CD4-positive, alpha-beta T cell treated with Interleukin-15 for 1 hour (primary cell): ENCODE data around the gene FCAMR.

Experiments used
- DNase-seq: peaks from one replicate; pipeline ENCODE4 v3.0.0-alpha.2; 2020

Gene FCAMR

DNA sequence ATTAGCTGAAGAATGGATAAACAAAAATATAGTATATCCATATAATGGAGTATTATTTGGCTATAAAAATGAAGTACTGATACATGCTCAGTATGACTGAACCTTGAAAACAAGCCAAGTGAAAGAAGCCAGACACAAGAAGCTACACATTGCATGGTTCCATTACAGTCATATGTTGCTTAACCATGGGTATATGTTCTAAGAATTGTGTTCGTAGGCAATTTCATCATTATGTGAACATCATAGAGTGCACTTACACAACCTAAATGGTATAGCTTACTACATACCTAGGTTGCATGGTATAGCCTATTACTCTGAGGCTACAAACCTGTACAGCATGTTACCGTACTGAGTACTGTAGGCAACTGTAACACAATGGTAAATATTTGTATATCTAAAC, 28.6 kb upstream of the FCAMR start:
- DNase-seq = no peak

DNA sequence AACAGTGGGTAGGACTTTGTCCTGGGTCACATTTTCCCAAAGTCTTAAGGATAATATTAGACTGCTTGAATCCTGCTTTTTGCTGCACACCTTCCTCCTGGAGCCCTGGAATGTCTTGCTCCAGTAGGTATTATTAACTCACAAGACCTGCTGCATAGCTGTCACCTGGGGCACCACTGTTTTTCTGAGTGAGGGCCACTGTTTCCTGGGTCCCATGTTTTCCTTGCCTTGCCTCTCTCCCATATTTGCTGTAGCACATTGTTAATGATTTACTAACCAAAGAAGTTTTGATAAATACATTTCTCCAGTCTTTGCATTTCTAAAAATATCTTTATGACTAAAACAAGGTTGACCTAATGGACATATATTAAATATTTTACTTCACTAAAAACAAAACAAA, 22.5 kb upstream of the FCAMR start:
- DNase-seq = no peak

DNA sequence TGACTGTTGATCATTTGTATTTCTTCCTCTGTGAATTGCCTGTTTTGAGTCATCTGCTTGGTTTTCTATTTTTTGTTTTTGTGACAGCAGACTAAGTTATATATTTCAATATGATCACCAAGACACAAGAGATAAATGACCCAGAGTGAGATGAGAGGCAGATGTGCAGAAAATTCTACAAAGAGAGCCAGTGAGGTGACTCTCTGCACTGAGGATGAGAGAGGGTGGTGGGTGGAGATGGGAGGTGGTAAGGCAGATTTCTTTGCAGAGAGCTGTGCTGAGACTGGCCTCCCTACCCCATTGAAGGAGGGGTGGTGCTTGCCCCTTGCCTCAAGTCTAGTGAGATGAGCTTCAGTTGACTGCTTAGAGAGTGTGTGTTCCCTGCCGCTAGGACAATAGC, 17.6 kb upstream of the FCAMR start:
- DNase-seq = no peak

DNA sequence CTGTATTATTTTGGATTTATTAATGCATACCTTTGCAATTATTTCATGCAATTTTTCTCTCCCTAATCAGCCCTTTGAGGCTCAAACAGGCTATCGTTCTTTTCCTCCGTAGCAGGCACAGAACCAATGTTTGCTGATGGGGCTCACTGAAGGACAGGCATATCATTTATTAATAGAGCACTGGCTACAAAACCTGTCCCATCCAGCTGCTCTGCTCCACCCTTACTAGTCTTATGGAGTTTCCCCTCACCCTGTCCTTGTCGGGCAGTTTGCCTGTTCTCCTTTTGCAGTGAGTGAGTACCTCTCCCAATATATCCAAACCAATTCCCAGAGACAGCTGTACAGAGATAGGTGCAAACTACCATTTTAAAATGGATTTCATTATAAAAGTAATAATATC, 16.6 kb upstream of the FCAMR start:
- DNase-seq = no peak

DNA sequence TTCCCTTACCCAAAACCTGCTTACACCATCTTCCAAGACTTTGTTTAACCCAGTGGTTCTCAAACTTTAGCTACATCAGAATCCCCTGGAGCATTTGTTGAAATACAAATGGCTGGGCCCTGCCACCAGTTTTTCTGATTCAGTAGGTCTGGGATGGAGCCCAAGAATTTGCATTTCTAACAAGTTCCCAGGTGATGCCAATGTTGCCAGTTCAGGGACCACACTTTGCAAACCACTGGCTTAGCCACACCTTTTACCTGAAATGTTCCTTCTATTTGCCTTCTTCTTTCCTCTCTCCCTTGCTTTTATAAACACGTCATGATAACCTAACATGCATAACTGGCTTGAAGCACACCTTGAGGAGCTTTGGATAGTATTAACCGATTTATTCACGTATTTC, 16.1 kb upstream of the FCAMR start:
- DNase-seq = no peak

DNA sequence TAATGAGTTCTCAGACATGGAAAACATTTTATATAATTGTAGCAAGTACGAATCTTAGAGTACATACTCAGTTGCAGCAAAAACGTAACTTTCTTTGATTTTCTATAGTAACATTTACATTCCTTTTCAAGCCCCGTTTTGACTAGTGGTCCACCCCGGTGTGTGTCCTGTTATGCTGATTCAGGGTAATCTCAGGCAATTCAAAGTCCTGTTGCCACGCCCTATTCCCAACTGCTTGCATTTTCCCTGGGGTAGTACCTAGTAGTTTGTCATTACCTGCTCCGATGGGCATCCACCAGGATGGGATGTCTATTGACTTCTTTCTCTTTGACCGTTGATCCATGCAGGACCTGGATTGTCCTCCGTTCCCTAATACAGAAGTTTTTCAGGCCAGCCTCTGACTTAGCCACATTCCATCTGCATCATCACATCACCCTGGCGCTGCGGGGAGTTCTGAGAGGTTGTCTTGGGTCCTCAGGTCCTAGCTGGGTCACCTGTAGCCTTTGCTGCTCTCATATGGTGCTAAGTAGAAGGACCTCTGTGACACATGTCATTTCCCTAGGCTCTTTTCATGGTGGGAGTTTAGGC, 15.0 kb upstream of the FCAMR start:
- DNase-seq = no peak

DNA sequence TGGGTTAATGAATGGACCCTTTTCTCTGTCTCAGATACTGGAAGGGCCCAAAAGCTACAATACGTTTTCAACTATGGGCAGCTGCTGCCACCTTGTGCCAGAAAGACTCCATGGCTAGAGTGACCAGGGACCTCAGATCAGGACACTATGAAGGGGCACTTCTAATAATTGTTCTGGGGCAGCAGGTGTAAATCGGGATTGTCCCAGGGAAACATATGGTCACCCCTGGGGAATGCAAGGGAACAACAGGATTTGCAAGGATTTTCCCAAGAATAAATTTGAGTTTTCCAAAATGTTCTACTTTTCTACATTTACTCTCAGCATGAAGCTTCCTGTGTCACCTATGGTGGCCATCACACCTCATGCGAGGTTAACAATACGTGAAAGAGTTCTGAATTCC, 12.0 kb upstream of the FCAMR start:
- DNase-seq = peak; percentile 65

DNA sequence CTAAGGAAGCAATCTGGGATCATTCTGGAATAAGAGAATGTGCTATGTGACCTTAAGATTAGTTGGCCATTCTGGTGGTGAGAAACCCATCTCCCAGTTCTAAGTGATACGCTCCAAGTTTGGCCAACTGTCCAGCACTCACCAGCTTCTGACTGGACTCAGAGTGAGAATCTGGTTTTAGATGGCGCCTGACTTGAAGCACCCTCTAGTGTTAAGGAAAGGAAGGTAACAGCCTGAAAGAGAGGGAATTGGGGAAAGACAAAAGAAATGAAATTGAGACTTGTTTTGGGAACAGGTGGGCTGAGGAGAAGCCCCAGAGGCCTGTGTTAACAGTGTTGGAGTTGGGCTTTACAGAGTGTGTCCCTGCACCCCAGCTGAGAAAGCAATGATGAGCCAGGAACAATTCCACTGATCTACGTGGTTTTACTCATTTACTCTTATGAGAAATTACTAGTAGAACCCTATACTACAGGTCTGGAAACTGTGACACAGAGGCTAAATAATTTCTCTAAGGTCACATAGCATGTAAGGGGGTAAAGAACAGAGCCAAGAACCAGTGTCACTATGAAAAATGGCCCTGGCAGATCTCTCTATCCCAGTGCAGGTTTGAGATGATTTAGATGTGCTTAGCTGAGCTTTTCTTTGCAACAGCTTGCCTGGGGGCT, 9.3 kb upstream of the FCAMR start:
- DNase-seq = no peak

DNA sequence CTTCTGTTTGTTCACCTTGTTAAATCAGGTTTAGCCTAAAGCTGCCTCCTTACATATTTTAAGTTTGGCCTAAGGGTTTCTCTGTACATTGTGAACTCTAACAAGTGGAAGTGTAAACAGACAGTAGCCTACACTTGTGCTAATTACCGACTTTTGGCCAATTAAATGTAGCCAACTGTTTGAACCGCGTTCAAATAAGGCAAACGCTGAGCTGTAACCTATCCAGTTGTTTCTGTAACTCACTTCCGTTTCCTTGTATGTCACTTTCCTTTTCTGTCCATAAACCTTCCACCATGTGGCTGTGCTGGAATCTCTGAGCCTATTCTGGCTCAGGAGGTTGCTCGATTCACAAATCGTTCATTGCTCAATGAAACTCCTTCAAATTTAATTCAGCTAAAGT, 8.0 kb upstream of the FCAMR start:
- no peak for DNase-seq

DNA sequence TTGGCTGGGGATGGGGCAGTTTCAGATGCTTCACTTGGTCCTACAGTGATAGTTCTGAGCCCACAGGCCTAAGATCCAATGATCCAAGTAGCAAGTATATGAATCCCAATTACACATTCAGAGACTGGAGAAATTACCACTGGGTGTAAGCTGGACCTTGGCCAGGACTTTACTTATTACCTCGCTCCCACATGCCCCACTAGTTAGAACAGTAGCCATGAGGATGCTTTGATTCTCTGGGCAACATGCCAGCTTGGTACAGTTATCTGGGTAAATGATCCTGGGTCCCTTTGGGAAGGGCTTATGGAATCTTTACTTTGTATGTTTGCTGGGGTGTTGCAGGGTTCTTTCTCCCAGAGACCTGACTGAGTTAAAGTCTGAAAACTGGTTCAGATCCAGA, 5.0 kb upstream of the FCAMR start:
- DNase-seq = no peak

DNA sequence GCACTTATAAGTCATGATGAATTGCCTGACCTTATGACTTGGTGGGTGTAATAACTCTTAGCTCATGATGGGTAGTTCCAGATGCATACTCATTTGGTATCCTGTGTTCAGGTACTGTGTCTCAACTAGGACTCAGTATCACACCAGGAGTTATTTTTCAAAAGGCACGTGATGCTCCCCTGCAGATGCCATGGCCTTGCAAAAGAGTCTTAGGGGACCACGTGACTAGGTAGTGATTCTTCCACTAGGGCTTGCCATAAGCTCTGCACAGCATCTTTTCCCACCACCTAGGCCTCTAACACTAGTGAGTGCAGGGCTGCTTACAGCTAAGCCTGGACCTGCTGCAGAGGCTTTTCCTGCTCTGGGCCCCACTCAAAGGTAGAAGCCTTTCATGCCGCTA, 3.9 kb upstream of the FCAMR start:
- DNase-seq = no peak

DNA sequence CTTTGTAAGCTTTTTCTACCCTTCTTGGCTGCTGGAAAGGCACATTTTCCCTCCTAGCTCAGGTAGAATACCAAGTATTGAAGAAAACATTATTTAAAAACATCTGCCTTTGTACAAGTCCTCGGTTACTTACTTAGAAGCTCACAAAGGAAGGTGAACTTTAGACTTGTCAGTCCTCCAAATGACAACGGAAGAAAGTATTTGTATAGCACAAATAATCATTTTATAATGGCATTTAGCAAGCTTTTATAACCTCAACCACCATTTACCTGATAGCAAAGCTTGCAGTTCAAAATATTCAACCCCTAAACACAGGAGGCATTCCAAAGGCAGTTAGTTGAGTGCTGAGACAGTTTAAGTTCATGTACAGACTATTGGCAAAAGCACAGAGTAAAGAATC, 2.5 kb upstream of the FCAMR start:
- DNase-seq = no peak

DNA sequence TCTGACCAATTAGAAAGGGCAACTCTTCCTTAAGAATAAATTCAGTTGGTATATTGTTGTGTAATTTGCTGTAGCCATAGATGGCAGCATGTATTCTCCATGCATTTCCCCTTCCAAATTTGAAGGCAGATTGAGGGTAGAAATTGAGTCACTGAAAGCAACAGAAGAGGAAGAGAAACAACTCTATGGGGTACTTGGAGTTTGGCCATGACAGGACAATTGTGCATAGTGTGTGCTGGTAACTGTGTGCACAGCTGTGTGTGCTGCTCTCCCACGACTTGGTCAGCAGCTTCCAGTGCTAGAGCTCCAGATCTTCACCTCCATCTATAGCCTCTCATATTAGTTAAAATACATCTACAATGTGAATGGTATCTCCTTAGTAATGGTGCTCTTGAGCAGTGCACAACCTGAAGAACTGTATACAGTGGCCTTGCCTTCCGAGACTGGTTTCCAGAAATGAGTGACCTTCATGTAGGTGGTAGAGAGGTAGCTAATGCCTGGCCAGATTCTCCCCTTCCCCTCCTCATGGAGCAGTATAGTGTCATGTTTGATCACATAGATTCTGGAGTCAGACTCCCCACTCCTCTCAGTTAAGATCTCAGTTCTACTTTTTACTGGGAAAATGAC, 882 bp upstream of the FCAMR start:
- DNase-seq = no peak

DNA sequence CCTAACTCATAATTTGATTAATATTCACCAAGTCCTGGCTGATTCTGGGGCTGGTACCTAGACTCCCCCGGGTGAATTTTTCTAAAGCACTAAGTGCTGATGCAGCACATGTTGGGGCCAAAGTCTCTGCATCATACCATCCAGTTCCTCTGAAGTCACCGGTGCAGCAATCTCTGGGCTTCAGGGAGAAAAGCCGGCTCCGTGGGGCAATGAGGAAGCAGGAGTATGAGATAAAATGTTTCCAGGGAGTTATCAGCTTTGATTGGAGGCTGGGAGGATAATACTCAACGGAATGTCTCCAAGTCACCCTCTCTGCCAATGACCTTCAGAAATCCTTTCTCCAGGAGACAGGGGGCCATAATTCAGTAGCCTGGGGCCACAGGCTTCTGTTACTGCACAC, 1.2 kb downstream of the FCAMR start:
- DNase-seq = no peak

DNA sequence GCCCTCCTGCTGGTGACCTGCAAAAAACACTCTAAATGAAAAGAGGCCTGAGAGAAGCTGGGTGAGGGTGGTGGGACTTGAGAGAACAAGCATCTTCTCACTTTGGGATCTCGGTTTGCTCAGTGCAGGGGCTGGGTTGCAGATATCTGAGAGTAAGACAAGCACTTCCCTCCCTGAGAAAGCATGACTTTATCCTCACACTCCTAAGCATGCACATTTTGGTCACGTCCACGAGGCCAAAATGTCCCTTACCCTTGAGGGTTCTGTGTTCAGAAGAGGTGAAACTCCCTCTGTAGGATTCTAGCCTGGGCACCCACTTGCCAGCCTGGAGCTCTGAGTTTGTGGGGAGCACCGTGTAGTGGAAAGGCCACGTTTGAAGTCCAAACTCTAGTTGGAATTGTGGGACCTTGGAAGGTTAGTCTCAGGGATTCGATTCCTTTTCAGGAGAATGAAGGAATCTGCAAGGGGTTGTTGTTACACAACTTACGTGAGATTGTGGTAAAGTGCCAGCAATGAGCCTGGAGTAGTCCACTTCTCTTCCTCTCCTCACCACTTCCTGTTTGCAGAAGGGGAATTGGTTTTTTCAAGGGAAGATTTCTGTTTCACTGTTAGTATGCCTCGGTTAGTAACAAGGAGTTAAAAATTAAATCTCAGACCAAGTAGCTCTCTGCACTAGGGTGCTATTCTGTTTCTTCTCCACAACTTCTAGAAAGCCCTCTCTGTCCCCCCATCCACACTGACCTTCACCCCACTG, 3.0 kb downstream of the FCAMR start:
- no peak for DNase-seq

DNA sequence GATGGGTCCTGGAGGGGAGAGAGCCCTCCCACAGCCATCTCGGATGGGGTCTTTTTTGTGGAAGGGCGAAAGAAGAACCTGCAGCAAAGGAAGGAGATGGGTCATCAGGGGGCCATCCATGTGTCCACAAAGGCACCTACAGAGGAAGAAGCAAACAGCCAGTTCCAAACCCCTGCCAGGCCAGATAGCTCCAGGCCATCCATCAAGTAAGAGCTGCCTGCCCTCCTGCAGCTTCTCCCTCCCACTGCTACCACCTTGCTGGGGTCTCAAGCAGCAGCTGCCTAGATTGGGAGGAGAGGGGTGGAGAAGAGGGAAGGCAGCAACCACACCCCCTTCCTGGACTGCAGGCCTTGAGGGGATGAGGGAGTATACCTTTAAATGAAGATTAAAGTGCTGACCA, 4.5 kb downstream of the FCAMR start:
- DNase-seq = no peak

DNA sequence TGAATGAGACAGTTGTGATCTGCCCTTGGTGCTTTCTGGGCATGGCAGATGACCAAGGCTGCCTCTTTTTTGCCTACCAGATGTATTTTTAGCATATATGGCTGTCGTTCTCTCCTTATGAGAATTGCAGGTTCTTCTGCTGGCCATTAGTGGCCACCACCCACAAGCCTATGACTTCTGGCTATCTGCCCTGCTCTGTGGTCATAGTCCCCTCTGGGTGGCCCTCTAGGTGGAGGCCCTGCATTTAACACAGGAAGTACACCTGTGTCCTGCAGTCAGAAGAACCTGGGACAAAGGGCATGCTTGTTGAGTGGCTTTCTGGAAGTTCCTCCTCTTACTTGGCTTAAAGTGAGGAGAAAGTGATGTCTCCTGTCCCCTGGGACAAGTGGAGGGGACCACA, 6.5 kb downstream of the FCAMR start:
- no peak for DNase-seq

DNA sequence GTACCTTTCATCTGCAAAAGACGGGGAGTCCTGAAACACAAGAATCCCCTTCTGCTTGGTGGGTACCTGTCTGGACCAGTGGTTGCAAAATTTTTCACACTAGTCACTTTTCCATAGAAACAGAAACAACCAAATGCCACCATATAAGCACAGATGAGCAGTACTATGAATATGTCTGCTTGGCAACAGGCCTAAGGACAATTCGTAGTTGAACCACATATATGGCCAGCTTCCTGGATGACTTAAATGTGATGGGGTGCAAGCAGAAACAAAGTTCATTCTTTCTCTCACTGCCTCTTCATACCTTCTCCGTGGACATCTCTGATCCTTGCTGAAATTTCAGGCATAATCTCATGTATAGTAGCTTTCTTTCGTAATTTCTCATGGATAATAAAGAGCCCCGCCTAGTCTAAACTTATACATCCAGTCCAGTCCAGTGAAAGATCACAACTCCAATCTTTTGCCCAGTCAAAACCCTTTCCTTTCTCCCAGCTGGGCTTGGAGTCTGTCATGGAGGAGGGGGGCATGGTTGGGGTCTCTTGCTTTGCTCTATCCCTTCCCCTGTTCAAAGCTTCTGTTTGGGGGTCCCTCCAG, 7.0 kb downstream of the FCAMR start:
- DNase-seq = no peak

DNA sequence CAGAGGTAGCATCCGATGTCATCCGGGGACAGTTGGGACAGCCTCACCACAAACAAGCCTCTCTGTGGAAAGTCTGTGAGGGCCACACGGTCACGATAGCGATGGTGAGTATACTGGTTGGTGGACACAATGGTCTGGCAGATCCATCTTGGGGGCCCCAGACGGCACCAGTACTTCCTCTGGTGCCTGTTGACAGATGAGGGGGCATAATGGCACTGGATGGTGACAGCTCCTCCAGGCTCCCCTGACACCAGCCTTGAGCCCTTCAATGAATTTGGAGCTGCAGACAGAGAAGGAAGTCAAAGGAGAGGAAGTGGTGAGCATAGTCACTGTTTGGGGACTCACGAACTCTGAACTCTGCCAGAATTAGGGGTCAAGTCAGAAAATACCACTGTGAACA, 8.0 kb downstream of the FCAMR start:
- DNase-seq = no peak

DNA sequence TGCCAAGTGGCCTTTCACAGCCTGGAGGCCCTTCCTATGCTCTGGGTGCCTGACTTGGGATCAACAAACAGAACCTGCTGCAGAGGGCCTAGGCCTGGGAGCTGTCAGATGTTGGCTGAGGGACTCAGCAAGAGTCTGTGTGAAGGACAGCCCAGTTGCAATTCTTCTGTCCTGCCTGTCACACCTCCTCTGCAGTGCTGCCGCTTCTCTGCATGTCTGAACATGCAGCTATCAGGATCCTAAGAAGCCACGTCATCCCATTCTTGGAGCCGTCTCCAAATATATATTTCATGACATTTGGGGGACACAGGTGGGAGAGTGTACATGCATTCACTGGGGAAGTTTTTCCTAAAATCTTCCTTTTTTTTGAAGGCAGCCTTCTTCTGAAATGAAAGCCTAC, 8.6 kb downstream of the FCAMR start:
- DNase-seq = no peak

DNA sequence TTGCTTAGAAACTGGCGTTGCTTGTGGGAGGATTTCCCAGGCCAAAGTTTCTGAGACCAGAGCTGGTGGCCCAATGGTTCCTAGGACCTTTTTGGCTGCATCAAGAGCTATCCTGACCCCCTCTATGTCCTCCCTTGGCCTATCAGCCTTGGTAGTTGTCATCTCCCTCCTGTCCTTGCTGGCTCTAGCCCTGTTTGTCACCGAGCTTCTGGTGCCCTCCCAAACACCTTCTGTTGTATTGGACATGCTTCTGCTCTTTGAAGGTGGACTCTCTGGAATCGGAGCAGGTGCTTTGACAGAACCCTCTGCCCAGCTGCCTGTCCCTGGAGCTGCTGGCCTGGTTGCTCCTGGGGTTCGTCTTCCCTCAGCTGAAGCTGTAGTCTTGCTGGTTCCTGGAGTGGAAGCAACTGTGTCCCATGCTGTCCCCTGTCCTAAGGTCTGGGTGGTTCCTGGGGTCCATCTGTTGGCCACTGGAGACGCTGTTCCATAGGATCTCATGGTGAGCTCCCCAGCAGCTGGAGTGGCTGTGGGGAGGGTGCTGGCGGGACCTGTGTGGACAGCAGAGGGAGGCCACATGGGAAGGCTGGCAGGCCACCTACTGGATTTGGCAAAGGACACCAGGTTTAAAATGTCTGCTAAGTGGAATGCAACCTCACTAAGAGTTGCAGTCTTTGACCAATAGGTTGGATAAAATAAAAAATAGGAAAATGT, 9.4 kb downstream of the FCAMR start:
- DNase-seq = no peak

DNA sequence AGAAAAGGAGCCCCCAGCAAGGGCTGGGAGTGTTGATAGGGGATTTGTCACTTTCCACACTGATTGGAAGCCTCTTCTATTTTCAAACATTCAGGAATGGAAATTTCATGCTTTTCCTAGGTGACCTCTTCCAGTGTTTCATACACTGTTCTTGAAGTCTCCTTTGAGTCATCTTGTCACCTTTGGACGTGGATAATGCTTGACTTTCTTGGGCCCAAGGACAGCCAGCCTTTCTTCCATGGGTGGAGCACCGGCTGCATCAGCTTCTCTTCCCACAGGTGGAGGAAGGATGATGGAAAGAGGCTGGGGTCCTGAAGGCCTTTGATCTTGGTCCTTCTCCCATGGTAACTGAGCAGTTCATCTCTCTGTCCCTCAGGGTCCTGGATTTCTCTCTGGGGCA, 12.1 kb downstream of the FCAMR start:
- no peak for DNase-seq

DNA sequence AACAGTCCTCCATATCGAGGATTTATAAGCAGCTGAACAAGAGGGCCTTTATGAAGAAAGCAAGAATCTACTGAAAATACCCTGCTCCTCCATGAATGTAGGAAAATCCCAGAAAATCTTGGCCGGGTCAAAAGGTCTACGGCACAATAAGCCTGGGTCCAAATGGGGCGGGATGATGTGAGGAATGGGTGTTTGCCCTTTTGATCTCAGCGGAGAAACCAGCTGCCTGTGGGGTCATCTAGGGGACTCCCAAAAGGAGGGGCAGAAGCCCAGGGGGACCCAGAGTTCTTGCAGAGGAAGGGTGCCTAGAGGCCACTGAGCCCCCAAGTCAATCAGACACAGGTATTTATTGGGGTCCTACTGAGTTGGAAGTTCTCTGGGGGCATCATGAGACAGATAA, 12.6 kb downstream of the FCAMR start:
- DNase-seq = no peak
